ENCODE results near the gene KPNB1.
A peak's percentile ranks its signal among the peaks of the same experiment; 100 is the strongest.

The KPNB1 gene

DNA sequence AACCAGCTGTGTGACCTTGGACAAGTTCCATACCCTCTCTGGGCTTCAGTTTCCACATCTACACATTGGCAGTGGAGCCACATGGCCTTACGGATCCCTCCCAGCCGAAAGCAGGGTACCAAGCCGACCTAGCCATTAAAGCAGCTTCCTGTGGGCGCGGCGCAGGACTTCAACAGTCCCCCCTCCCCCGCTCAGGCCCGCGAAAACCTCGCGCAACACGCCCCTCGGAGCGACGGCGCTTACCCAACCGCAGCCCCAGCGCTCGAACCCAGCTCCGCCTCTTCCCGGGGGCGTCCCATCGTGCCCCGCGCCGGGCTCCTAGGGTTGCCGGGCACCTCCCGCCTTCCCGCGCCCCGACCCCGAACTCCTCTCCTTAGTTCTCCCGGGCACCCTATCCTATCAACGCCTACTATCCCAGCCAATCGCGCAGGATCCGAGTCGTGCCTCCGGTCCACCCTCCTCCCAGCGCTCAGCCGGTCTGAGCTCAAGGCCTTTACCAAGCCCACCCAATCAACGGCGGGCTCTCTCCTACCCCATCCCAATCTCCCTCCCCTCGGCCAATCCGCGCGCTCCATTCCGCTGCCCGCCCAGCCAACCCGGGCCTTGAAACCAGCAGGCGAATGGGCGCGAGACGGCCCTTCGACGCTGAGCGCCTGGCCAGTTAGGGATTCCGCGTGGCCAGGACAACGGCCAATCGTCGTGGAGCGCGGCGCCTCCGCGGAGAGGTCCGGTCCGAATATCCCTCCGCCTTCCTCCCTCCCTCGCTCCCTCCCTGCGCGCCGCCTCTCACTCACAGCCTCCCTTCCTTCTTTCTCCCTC is at the start of gene KPNB1:
Gene KPNB1, plus strand, starts transcription at position 767 of the 819 bp plus-strand sequence. CDS start 326 bp downstream, outside the sequence.
- peak; percentile 97 to 98 for DNase-seq

GRCh38 chr17:47603830-47604597 is 45.7 kb upstream of the KPNB1 start:
- DNase-seq: no peak

- DNase-seq: no peak
These were observed 45.2 kb upstream of the KPNB1 start for GRCh38 chr17:47604598-47604927.

DNA sequence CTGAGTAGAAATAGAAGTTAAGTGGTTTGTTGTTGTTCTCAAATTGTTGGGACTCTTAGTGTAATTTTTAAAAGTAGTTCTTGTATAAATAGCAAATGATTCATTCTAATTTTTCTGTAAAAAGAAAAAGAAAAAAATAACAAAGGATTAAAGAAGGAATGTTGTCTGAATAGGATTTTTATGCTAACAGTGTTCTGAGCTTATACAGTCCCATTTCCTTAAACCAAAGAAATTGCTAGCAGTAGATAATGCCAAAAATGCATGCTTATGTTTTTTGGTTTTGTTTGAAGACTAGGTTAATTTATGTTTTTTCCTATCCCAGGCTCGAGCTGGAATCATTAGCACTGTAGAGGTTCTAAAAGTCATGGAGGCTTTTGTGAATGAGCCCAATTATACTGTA is 44.7 kb upstream of the KPNB1 start:
- no peak for DNase-seq

DNA sequence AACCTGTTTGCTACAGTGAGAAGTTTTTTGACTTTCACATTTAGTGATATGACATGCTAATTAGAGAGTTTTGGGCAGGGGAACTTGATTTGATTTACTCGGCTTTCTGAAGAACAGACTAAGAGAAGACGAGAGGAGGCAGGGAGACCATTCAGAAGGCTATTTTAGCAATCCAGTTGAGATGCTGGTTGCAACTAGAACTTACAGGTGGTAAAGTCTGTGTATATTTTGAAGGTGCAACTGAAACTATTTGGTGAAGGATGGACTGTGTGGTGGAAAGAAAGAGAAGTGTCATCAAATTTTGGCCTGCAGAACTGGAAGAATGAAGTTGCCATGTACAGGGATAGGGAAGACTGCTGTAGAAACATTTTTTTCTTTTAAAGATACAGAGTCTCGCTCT is 42.2 kb upstream of the KPNB1 start:
- DNase-seq: no peak

DNA sequence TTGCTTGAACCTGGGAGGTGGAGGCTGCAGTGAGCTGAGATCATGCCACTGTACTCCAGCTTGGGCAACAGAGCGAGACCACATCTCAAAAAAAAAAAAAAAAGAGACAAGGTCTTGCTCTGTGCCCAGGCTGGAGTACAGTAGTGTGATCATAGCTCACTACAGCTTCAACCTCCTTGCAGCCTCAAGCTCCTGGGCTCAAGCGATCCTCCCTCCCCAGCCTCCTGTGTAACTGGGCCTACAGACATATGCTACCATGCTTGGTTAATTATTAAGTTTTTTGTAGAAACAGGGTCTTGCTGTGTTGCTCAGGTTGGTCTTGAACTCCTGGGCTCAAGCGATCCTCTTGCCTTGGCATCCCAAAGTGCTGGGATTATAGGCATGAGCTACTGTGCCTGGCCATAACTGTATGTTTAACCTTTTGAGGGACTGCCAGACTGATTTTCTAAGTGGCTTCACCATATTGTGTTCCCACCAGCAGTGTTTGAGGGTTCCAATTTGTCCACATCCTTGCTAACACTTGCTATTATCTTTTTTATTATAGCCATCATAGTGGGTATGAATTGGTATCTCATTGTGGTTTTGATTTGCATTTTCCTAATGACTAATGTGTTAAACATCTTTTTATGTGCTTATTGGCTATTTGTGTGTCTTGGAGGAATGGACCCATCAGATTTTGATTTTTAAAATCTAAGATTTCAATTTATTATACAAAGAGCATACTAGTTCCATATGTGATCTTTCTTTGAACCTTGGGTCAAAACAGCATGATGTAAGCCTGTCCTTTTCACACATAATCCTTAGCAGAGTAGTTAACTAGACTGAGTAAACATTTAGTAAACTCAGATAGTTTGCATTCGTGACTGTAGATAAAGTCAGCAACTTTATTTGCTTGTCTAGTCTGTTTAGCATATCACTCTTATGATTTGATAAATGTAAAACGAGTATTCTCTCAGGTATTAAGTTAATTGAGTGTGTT is 38.1 kb upstream of the KPNB1 start:
- DNase-seq: no peak

GRCh38 chr17:47615766-47616424 is 33.8 kb upstream of the KPNB1 start:
- DNase-seq: no peak

DNA sequence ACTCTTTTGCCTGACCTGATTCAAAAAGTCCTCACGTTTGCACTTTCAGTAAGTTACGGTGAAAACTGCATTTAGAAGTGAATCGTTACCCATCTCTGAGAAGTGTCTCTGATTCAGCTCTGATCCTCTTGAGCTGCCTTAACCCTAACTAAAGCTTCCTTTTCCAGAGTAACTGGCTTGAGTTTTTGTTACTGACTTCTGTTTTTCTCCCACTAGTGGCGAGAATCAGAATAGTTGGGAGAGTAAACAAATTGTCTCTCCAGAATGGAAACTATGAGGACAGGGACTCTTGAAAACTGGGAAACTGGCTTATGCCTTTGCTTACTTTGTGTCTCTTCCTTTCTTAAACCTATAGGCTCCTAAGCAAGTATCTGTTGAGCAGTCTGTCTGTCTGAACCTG is 31.3 kb upstream of the KPNB1 start:
- no peak for DNase-seq

GRCh38 chr17:47620503-47621245 is 29.0 kb upstream of the KPNB1 start:
- DNase-seq: no peak

GRCh38 chr17:47621293-47622179 is 28.2 kb upstream of the KPNB1 start:
- DNase-seq: no peak

DNA sequence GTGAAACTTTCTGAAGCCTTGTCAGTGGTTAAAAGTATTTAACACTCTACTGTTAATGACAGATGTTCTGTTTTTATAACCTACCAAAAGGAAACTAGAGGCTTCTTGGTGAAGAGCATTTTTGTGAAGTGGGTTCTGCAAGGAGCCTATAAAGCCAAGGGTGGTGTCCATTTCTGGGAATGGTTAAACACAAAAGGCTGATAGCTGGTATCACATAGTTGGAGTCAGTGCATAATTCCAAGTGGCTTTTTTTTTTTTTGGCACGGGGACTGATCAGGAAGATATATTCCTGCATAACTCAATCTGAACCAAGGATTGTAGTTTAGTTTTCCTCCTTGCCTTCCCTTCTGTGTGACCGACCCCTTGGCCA is 27.6 kb upstream of the KPNB1 start:
- no peak for DNase-seq

DNA sequence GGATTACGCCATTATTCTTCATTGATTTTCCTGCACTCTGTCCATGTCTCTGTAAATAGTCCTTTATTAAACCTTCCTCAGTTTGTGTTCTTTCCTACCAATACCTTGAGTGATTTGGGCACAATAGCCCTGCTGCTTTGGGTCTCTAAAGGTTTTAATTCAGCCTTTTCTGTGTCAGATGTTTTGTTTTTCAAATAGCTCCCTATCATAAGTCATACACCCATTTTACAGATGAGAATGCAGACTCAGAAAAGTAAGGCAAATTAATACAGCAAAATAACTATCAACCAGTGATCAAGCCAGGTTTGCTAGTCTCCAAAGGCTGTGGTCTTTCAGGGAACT is 25.0 kb upstream of the KPNB1 start:
- no peak for DNase-seq

GRCh38 chr17:47628014-47628566 is 21.6 kb upstream of the KPNB1 start:
- no peak for DNase-seq

DNA sequence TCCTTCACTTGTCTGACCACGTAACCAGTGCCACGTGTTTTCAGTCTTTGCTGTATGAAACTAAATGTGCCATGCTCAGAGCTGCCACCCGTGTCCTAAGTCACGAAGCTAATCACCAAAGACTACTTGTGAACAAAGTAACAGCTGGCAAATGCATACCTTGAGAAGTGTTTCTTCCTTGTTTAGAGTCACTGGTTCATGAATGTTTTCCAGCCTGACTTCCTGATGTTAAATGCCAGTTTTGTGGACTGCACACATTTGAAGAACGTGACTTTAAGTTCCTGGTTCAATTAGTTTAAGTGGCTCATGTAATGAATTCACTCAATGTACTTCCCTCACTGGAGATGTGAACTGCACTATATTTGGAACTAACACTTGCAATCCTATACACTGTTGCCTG is 19.9 kb upstream of the KPNB1 start:
- no peak for DNase-seq

GRCh38 chr17:47630614-47631013 is 19.1 kb upstream of the KPNB1 start:
- no peak for DNase-seq

DNA sequence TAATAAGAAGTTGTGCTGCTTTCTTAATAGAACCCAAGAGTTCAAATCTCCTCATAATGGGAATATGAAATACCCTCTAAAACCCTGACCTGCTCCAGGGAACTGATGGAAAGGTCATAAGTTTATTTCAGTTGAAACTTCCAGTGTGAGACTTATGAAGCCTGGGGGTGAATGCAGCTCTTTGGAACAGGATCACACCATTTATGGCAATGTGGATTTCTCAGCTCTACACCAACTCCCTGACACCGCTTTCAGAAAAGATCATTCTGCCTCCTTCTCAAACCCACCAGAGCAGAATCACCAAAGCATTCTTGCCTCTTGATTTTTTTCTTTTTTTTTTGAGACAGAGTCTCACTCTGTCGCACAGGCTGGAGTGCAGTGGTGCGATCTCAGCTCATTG is 16.7 kb upstream of the KPNB1 start:
- DNase-seq: no peak

GRCh38 chr17:47633996-47634395 is 15.7 kb upstream of the KPNB1 start:
- no peak for DNase-seq

DNA sequence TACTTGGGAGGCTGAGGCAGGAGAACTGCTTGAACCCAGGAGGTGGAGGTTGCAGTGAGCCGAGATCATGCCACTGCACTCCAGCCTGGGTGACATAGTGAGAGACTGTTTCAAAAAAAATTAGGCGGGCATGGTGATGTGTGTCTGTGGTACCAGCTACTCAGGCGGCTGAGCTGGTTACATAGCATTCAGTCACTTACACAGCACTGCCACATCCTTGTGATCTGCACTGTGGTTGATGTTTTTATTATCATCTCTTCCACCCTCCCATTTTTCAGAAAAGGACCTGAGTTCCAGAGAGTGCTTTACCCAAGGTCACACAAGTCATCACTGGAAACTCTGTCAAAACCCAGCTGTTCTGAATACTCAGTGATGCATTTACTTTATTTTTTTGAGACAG is 14.8 kb upstream of the KPNB1 start:
- no peak for DNase-seq

DNA sequence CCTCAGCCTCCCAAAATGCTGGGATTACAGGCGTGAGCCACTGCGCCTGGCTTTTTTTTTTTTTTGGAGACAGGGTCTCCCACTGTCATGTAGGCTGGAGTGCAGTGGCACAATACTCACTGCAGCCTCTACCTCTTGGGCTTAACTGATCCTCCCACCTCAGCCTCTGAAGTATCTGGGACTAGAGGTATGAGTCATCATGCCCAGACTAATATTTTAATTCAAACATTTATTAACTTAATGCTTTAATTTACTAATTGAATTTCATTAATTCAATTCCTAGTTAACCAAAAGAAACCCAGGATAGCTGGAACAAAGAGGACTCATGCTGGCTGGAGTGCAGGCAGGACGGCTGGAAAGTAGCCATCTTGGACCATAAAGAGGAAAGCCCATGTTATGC is 14.0 kb upstream of the KPNB1 start:
- DNase-seq: no peak

GRCh38 chr17:47636273-47637030 is 13.3 kb upstream of the KPNB1 start:
- no peak for DNase-seq
